ENCODE results near the gene NELL2. TPM values are rescaled to one million over a fixed set of nuclear protein-coding genes. Genes with fewer than 3 reads are reported as not detected.

Gene NELL2
- total RNA-seq, 1 donor from 2014 or later: 6.6 TPM

DNA sequence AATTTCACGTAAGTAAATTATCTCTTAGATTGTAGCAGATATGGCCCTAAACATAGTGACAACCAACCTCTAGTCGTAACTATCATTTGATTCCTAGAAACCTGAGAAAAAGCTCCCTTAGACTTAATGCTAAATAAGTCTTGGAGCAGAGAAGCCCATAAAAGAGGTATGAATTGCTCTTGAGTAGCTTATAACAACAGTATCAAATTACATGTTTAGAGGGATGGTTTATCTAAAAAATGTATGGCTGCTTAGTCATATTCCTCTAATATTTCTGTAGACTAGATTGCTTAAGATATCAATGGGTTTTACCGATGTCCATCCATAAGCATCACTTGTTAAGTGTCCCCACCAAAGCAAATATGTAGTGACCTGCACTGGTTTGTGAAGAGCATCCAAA lies 259.7 kb downstream of the NELL2 start:
- intact Hi-C loops (cut with DNase I): no loop called here
- H3K9me3 ChIP-seq: no peaks in the 10 kb centered on the region
- ATAC-seq: no peak
- no peak for DNase-seq
- H3K4me1 ChIP-seq: no peaks in the 10 kb centered on the region
- no peaks in the 10 kb centered on the region for H3K27me3 ChIP-seq (ENCODE audit: low read depth)
- H3K4me3 ChIP-seq: no peak overlapping the region
- H3K27ac ChIP-seq: no peak overlapping the region
- TF ChIP-seq, protein P1, sequence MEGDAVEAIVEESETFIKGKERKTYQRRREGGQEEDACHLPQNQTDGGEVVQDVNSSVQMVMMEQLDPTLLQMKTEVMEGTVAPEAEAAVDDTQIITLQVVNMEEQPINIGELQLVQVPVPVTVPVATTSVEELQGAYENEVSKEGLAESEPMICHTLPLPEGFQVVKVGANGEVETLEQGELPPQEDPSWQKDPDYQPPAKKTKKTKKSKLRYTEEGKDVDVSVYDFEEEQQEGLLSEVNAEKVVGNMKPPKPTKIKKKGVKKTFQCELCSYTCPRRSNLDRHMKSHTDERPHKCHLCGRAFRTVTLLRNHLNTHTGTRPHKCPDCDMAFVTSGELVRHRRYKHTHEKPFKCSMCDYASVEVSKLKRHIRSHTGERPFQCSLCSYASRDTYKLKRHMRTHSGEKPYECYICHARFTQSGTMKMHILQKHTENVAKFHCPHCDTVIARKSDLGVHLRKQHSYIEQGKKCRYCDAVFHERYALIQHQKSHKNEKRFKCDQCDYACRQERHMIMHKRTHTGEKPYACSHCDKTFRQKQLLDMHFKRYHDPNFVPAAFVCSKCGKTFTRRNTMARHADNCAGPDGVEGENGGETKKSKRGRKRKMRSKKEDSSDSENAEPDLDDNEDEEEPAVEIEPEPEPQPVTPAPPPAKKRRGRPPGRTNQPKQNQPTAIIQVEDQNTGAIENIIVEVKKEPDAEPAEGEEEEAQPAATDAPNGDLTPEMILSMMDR (IDR thresholded peaks at IDR 0.05): no peak
- no peaks in the 10 kb centered on the region for H3K36me3 ChIP-seq

DNA sequence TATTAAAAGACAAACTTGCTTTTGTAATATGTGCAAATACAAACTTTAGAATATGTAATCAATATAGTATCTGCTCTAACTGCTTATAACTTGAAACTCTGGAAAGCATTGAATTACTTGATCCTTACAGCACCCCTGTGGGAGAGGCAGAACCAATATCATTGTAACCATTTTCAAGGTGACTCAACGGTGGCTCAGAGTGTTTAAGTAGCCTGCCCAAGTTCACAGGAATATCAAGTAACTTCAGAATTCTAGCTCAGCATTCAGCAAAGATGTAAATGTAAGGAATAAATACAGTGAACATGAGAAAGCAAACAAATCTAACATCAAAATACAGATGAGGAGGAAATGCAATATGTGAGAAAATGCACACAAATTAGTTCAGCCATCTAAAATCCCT lies 264.6 kb downstream of the NELL2 start:
- DNase-seq (no peak), ATAC-seq (no peak)
- intact Hi-C loops (cut with DNase I): no loop called here
- Histone ChIP-seq H3K27ac (no peak overlapping the region), H3K9me3 (no peaks in the 10 kb centered on the region), H3K36me3 (no peaks in the 10 kb centered on the region), H3K4me3 (no peak overlapping the region), H3K27me3 (ENCODE audit: low read depth) (no peaks in the 10 kb centered on the region), H3K4me1 (no peaks in the 10 kb centered on the region)
- TF ChIP-seq, protein P1 (IDR thresholded peaks at IDR 0.05): no peak

DNA sequence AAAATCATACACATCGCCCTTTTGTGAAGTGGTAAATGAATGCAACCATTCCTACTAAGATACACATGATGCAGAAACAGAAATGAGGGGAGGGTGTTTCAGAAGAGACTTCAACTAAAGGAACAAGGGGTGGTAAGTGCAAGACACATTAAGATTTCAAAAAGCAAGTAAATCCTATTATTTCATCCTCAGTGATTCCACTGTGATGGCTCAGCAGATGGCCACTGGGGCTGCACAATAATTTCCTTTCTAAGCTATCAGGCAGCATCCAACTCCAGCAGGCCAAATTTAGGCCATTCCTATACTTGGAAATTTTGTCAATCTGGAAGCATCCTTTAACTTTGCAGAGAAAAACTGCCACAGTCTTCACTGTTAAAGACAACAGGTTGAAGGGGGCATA lies 272.4 kb downstream of the NELL2 start:
- Histone ChIP-seq H3K36me3 (no peaks in the 10 kb centered on the region), H3K9me3 (no peaks in the 10 kb centered on the region), H3K27ac (no peak overlapping the region), H3K27me3 (ENCODE audit: low read depth) (no peaks in the 10 kb centered on the region), H3K4me1 (no peaks in the 10 kb centered on the region), H3K4me3 (no peak overlapping the region)
- ATAC-seq: no peak
- TF ChIP-seq, protein P1 (IDR thresholded peaks at IDR 0.05): no peak
- DNase-seq: no peak
- intact Hi-C loops (cut with DNase I): no loop called here

DNA sequence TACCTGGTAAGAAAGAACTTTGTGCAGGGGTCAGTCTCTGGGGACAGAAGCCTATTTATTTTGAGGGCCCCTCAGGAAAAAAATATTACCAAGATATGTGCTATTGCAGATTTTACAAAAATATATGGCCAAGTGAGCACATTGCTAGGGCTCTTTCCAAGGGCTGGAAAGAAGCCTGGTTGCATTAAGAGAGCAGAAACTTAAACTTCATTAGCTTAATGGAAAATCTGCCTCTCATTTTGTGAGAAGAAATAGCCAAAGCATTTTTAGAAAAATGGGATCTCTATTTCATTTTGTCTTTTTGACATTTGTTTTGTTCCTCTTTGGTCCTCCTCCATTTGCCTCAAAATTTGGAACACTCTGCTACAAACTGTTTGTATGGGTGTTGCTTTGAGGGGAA lies 283.5 kb downstream of the NELL2 start:
- no peak overlapping the region for H3K4me3 ChIP-seq
- intact Hi-C loops (cut with DNase I): no loop called here
- H3K9me3 ChIP-seq: no peaks in the 10 kb centered on the region
- DNase-seq: no peak
- no peak for ATAC-seq
- TF ChIP-seq, protein P1 (IDR thresholded peaks at IDR 0.05): no peak
- no peaks in the 10 kb centered on the region for H3K27me3 ChIP-seq (ENCODE audit: low read depth)
- H3K27ac ChIP-seq: no peak overlapping the region
- no peaks in the 10 kb centered on the region for H3K36me3 ChIP-seq
- H3K4me1 ChIP-seq: no peaks in the 10 kb centered on the region

DNA sequence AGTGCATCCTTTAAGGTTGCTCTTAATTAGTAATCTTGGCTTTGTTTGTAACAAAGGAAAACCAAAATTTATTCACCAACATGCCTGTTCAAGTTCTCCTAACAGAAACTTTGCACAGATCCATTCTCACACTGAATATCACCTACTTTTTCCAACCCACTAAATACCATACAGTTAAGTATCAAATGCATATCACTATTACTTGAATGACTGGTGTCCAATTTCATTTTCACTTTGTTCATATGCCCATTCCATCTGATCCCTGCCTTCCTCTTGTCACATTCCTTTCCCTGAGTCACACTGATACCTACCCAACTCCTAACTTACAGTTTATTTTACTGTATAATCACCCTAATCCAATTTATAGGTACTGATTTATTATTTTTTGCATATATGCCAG lies 286.4 kb downstream of the NELL2 start:
- Histone ChIP-seq H3K4me3 (no peak overlapping the region), H3K9me3 (no peaks in the 10 kb centered on the region), H3K27ac (no peak overlapping the region), H3K36me3 (no peaks in the 10 kb centered on the region), H3K4me1 (no peaks in the 10 kb centered on the region), H3K27me3 (ENCODE audit: low read depth) (no peaks in the 10 kb centered on the region)
- TF ChIP-seq, protein P1 (IDR thresholded peaks at IDR 0.05): no peak
- ATAC-seq (no peak), DNase-seq (no peak)
- intact Hi-C loops (cut with DNase I): no loop called here

DNA sequence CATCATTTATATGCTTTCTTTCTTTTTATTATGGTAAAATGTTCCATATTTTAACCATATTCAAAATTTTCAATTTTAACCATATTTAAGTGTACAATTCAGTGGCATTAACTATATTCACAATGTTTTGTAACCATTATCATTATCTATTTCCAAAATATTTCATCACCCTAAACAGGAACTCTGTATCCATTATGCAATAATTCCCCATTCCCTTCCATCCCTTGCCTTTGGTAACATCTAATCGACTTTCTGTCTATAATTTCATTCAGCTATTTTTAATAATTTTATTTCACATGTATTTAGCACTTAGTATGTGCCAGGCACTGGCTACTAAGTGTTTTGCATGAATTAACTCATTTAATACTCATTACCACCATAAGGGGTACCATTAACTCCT lies 287.5 kb downstream of the NELL2 start:
- Histone ChIP-seq H3K27me3 (ENCODE audit: low read depth) (no peaks in the 10 kb centered on the region), H3K4me3 (no peak overlapping the region), H3K4me1 (no peaks in the 10 kb centered on the region), H3K36me3 (no peaks in the 10 kb centered on the region), H3K27ac (no peak overlapping the region), H3K9me3 (no peaks in the 10 kb centered on the region)
- ATAC-seq (no peak), DNase-seq (no peak)
- intact Hi-C loops (cut with DNase I): no loop called here
- TF ChIP-seq, protein P1 (IDR thresholded peaks at IDR 0.05): no peak
